Measurements from ENCODE around the gene PDE7B.

Gene PDE7B

GRCh38 chr6:136079701-136080565 is 228.4 kb downstream of the PDE7B start:
- H3K9me3 ChIP-seq (replicated peaks; ENCODE audit: low read length): no peaks in the 10 kb centered on the region
- H3K4me2 ChIP-seq (ENCODE audit: low read length): no peak overlapping the region
- H3K9ac ChIP-seq (ENCODE audit: low read depth, low read length): no peak overlapping the region
- H3K4me1 ChIP-seq (ENCODE audit: control insufficient read depth, insufficient read depth, low read length): peaks cover 14% of the 10 kb centered on the region
- no peaks in the 10 kb centered on the region for H3K36me3 ChIP-seq (ENCODE audit: insufficient read depth, low read length)
- no peaks in the 10 kb centered on the region for H3K27me3 ChIP-seq (ENCODE audit: control insufficient read depth, insufficient read depth, low read length)
- H3K4me3 ChIP-seq (ENCODE audit: low read length): no peak overlapping the region

- Histone ChIP-seq H3K36me3 (ENCODE audit: insufficient read depth, low read length) (no peaks in the 10 kb centered on the region), H3K4me1 (ENCODE audit: control insufficient read depth, insufficient read depth, low read length) (peaks cover 39% of the 10 kb centered on the region), H3K9ac (ENCODE audit: low read depth, low read length) (no peak overlapping the region), H3K4me2 (ENCODE audit: low read length) (no peak overlapping the region), H3K4me3 (ENCODE audit: low read length) (no peak overlapping the region), H3K27me3 (ENCODE audit: control insufficient read depth, insufficient read depth, low read length) (no peaks in the 10 kb centered on the region), H3K9me3 (replicated peaks; ENCODE audit: low read length) (no peaks in the 10 kb centered on the region)
These were observed 232.0 kb downstream of the PDE7B start for GRCh38 chr6:136083540-136083939.

- Histone ChIP-seq H3K4me3 (ENCODE audit: low read length) (no peak overlapping the region), H3K9me3 (replicated peaks; ENCODE audit: low read length) (no peaks in the 10 kb centered on the region), H3K27me3 (ENCODE audit: control insufficient read depth, insufficient read depth, low read length) (no peaks in the 10 kb centered on the region), H3K4me1 (ENCODE audit: control insufficient read depth, insufficient read depth, low read length) (peaks cover 39% of the 10 kb centered on the region), H3K4me2 (ENCODE audit: low read length) (no peak overlapping the region), H3K9ac (ENCODE audit: low read depth, low read length) (no peak overlapping the region), H3K36me3 (ENCODE audit: insufficient read depth, low read length) (no peaks in the 10 kb centered on the region)
These were observed 232.9 kb downstream of the PDE7B start for GRCh38 chr6:136084403-136084802.

- Histone ChIP-seq H3K9me3 (replicated peaks; ENCODE audit: low read length) (no peaks in the 10 kb centered on the region), H3K9ac (ENCODE audit: low read depth, low read length) (peak overlapping the region; percentile 9), H3K27me3 (ENCODE audit: control insufficient read depth, insufficient read depth, low read length) (no peaks in the 10 kb centered on the region), H3K4me3 (ENCODE audit: low read length) (no peak overlapping the region), H3K4me2 (ENCODE audit: low read length) (peak overlapping the region; percentile 41), H3K4me1 (ENCODE audit: control insufficient read depth, insufficient read depth, low read length) (peaks cover 39% of the 10 kb centered on the region), H3K36me3 (ENCODE audit: insufficient read depth, low read length) (no peaks in the 10 kb centered on the region)
These were observed 234.0 kb downstream of the PDE7B start for GRCh38 chr6:136085370-136086115.

- Histone ChIP-seq H3K4me3 (ENCODE audit: low read length) (peak overlapping the region; percentile 0), H3K4me2 (ENCODE audit: low read length) (peak overlapping the region; percentile 66), H3K36me3 (ENCODE audit: insufficient read depth, low read length) (no peaks in the 10 kb centered on the region), H3K27me3 (ENCODE audit: control insufficient read depth, insufficient read depth, low read length) (no peaks in the 10 kb centered on the region), H3K9me3 (replicated peaks; ENCODE audit: low read length) (no peaks in the 10 kb centered on the region), H3K9ac (ENCODE audit: low read depth, low read length) (no peak overlapping the region), H3K4me1 (ENCODE audit: control insufficient read depth, insufficient read depth, low read length) (peaks cover 39% of the 10 kb centered on the region)
These were observed 235.2 kb downstream of the PDE7B start for GRCh38 chr6:136086686-136087085.

GRCh38 chr6:136087986-136088385 is 236.5 kb downstream of the PDE7B start:
- Histone ChIP-seq H3K27me3 (ENCODE audit: control insufficient read depth, insufficient read depth, low read length) (no peaks in the 10 kb centered on the region), H3K9me3 (replicated peaks; ENCODE audit: low read length) (no peaks in the 10 kb centered on the region), H3K4me1 (ENCODE audit: control insufficient read depth, insufficient read depth, low read length) (peaks cover 39% of the 10 kb centered on the region), H3K36me3 (ENCODE audit: insufficient read depth, low read length) (no peaks in the 10 kb centered on the region), H3K4me2 (ENCODE audit: low read length) (no peak overlapping the region), H3K9ac (ENCODE audit: low read depth, low read length) (no peak overlapping the region), H3K4me3 (ENCODE audit: low read length) (no peak overlapping the region)

GRCh38 chr6:136088693-136089092 is 237.2 kb downstream of the PDE7B start:
- no peaks in the 10 kb centered on the region for H3K9me3 ChIP-seq (replicated peaks; ENCODE audit: low read length)

GRCh38 chr6:136089876-136090275 is 238.4 kb downstream of the PDE7B start:
- Histone ChIP-seq H3K9me3 (replicated peaks; ENCODE audit: low read length) (no peaks in the 10 kb centered on the region), H3K4me3 (ENCODE audit: low read length) (no peak overlapping the region), H3K9ac (ENCODE audit: low read depth, low read length) (no peak overlapping the region), H3K4me2 (ENCODE audit: low read length) (no peak overlapping the region), H3K4me1 (ENCODE audit: control insufficient read depth, insufficient read depth, low read length) (peaks cover 32% of the 10 kb centered on the region), H3K27me3 (ENCODE audit: control insufficient read depth, insufficient read depth, low read length) (no peaks in the 10 kb centered on the region), H3K36me3 (ENCODE audit: insufficient read depth, low read length) (no peaks in the 10 kb centered on the region)

More at GRCh38 chr6:136088693-136089092, 237.2 kb downstream of the PDE7B start:
- Histone ChIP-seq H3K4me2 (ENCODE audit: low read length) (no peak overlapping the region), H3K4me3 (ENCODE audit: low read length) (no peak overlapping the region), H3K36me3 (ENCODE audit: insufficient read depth, low read length) (no peaks in the 10 kb centered on the region), H3K27me3 (ENCODE audit: control insufficient read depth, insufficient read depth, low read length) (no peaks in the 10 kb centered on the region), H3K4me1 (ENCODE audit: control insufficient read depth, insufficient read depth, low read length) (peaks cover 39% of the 10 kb centered on the region), H3K9ac (ENCODE audit: low read depth, low read length) (no peak overlapping the region)

- Histone ChIP-seq H3K27me3 (ENCODE audit: control insufficient read depth, insufficient read depth, low read length) (no peaks in the 10 kb centered on the region), H3K4me1 (ENCODE audit: control insufficient read depth, insufficient read depth, low read length) (peaks cover 23% of the 10 kb centered on the region), H3K4me3 (ENCODE audit: low read length) (no peak overlapping the region), H3K9me3 (replicated peaks; ENCODE audit: low read length) (no peaks in the 10 kb centered on the region), H3K9ac (ENCODE audit: low read depth, low read length) (no peak overlapping the region), H3K4me2 (ENCODE audit: low read length) (no peak overlapping the region), H3K36me3 (ENCODE audit: insufficient read depth, low read length) (no peaks in the 10 kb centered on the region)
These were observed 239.4 kb downstream of the PDE7B start for GRCh38 chr6:136090929-136091328.

- H3K4me1 ChIP-seq (ENCODE audit: control insufficient read depth, insufficient read depth, low read length): peaks cover 8% of the 10 kb centered on the region
- H3K36me3 ChIP-seq (ENCODE audit: insufficient read depth, low read length): no peaks in the 10 kb centered on the region
- H3K9me3 ChIP-seq (replicated peaks; ENCODE audit: low read length): no peaks in the 10 kb centered on the region
- no peak overlapping the region for H3K4me3 ChIP-seq (ENCODE audit: low read length)
- no peak overlapping the region for H3K4me2 ChIP-seq (ENCODE audit: low read length)
- H3K9ac ChIP-seq (ENCODE audit: low read depth, low read length): no peak overlapping the region
- H3K27me3 ChIP-seq (ENCODE audit: control insufficient read depth, insufficient read depth, low read length): no peaks in the 10 kb centered on the region
These were observed 241.4 kb downstream of the PDE7B start for GRCh38 chr6:136092897-136093296.

- Histone ChIP-seq H3K36me3 (ENCODE audit: insufficient read depth, low read length) (no peaks in the 10 kb centered on the region), H3K9ac (ENCODE audit: low read depth, low read length) (no peak overlapping the region), H3K4me3 (ENCODE audit: low read length) (no peak overlapping the region), H3K27me3 (ENCODE audit: control insufficient read depth, insufficient read depth, low read length) (no peaks in the 10 kb centered on the region), H3K4me2 (ENCODE audit: low read length) (no peak overlapping the region), H3K4me1 (ENCODE audit: control insufficient read depth, insufficient read depth, low read length) (peaks cover 4% of the 10 kb centered on the region), H3K9me3 (replicated peaks; ENCODE audit: low read length) (no peaks in the 10 kb centered on the region)
These were observed 242.3 kb downstream of the PDE7B start for GRCh38 chr6:136093835-136094234.
